Measurements from ENCODE around the gene TANC1. TPM values are rescaled to one million over a fixed set of nuclear protein-coding genes. Genes with fewer than 3 reads are reported as not detected.

TANC1 gene
- total RNA-seq, 6 donors from 2014 or later, result 41.6 to 101 (median 75.5) TPM

DNA sequence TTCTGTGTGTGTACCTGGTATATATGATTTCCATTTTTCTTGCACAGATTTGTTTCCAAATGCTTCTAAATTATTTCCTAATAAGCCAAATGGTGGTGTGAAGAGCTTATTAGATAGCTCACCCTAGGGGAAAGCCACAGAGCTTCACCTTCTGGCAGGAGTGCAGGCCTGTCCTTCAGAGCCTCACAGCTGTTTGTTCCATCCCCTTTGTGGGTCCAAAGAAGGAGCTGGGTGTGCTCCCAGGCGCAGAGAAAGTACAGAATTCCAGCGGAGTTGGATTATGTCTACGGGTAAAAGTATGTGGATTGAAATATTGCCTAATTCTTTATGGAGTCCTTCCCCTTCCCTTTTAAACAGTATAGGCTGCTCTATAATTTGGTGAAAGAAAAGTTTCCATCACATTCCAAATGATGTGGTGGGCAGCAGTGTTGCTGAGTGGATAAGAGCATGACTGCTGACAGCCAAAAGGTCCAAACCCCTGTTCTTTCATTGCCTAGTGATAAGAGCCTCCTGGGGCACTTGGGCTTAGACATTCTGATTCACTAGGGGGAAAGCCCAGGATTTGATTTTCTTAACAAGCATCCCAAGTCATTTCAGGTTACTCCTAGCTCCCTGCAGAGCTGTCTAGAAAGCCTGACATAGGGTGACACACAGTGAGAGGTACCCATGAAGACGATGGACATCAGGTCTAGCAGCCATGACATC lies 231.5 kb downstream of the TANC1 start:
- no peak for DNase-seq

DNA sequence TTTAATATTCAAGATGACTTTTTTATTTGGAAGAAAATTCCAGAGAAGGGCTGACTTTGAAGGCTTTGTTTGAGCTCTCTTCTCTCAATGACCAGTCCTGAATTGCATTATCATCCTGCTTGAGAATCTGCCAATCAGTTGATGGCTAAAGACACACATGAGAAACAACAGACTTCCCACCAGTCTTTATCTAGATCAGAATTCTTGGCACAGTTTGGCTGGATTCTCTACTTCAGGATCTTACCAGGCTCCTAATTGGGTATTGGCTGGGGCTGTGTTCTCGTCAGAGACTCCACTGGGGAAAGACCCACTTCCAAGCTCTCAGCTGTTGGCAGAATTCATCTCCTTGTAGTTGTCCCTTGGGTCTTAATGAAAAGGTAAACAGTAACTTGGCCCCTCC lies 232.1 kb downstream of the TANC1 start:
- Histone ChIP-seq H3K9me3 (no peaks in the 10 kb centered on the region), H3K36me3 (peaks cover 4 to 59% (median 33%) of the 10 kb centered on the region in 4 donors), H3K27me3 (no peaks in the 10 kb centered on the region), H3K4me1 (peaks cover 11 to 31% (median 23%) of the 10 kb centered on the region in 4 donors), H3K27ac (peak overlapping the region in 2 of 4 donors; percentile 62 to 63), H3K4me3 (no peak overlapping the region)
- TF ChIP-seq EP300 (IDR thresholded peaks at IDR 0.05) (no peak), POLR2A (IDR thresholded peaks at IDR 0.05) (no peak), POLR2AphosphoS5 (IDR thresholded peaks at IDR 0.05) (no peak)
- TF ChIP-seq, protein P1, sequence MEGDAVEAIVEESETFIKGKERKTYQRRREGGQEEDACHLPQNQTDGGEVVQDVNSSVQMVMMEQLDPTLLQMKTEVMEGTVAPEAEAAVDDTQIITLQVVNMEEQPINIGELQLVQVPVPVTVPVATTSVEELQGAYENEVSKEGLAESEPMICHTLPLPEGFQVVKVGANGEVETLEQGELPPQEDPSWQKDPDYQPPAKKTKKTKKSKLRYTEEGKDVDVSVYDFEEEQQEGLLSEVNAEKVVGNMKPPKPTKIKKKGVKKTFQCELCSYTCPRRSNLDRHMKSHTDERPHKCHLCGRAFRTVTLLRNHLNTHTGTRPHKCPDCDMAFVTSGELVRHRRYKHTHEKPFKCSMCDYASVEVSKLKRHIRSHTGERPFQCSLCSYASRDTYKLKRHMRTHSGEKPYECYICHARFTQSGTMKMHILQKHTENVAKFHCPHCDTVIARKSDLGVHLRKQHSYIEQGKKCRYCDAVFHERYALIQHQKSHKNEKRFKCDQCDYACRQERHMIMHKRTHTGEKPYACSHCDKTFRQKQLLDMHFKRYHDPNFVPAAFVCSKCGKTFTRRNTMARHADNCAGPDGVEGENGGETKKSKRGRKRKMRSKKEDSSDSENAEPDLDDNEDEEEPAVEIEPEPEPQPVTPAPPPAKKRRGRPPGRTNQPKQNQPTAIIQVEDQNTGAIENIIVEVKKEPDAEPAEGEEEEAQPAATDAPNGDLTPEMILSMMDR (IDR thresholded peaks at IDR 0.05), result no peak
- 35 to 43% methylated on average over 1 of the region's 1 CpG for WGBS, 2 donors
- ATAC-seq (ENCODE audit: low FRiP score in 2 of 2), result no peak
- DNase-seq, result no peak

More for the DNA sequence above, 231.5 kb downstream of the TANC1 start:
- no peak overlapping the region for H3K4me3 ChIP-seq
- WGBS, 2 donors, result 87 to 94% methylated on average over 4 of the region's 4 CpGs
- H3K9me3 ChIP-seq, result no peaks in the 10 kb centered on the region
- H3K36me3 ChIP-seq, result peaks cover 4 to 62% (median 35%) of the 10 kb centered on the region in 4 donors
- TF ChIP-seq POLR2AphosphoS5 (IDR thresholded peaks at IDR 0.05), result no peak
- no peak for TF ChIP-seq POLR2A (IDR thresholded peaks at IDR 0.05)
- no peak for TF ChIP-seq EP300 (IDR thresholded peaks at IDR 0.05)
- TF ChIP-seq, protein P1 (IDR thresholded peaks at IDR 0.05), result no peak
- no peaks in the 10 kb centered on the region for H3K27me3 ChIP-seq
- H3K4me1 ChIP-seq, result peaks cover 11 to 31% (median 23%) of the 10 kb centered on the region in 4 donors
- peak overlapping the region in 2 of 4 donors; percentile 62 to 63 for H3K27ac ChIP-seq
- no peak for ATAC-seq (ENCODE audit: low FRiP score in 2 of 2)

DNA sequence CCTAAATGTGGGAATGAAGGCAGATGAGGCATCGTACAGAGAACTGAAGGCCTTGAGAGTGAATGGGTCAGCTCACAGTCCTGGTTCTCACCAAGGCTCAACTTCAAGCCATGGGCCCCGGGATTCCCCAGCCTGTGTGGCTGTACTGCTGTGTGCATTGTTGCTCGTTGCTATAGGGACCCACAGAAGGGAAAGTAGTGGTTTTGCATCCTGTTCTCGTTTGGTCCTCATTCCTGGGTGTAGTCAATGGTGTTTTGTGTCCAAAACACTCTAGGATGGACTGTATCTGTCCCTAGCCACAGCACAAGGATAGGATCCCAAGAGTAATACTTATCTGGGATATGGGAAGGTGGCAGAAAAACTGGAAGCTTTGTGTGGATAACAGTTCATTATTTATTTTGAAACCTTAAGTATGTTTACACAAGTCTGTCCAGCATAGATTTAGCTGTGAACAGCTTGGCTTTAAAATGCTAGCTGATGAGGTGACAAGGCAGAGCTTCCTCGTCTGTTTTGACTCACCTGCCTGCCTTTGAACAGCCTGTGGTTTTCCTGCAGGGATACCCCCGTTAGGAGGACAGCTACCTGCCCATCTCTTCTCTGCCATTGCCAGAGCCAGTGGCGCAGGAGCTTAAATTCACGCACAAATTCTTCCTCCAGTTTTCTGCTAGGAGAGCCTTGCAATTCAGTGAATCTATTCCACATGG lies 233.1 kb downstream of the TANC1 start:
- Histone ChIP-seq H3K9me3 (no peaks in the 10 kb centered on the region), H3K27me3 (no peaks in the 10 kb centered on the region), H3K36me3 (peaks cover 4 to 59% (median 28%) of the 10 kb centered on the region in 4 donors), H3K4me3 (no peak overlapping the region), H3K4me1 (peaks cover 11 to 31% (median 23%) of the 10 kb centered on the region in 4 donors), H3K27ac (peak overlapping the region; percentile 21 to 63 (median 42))
- DNase-seq (no peak), ATAC-seq (ENCODE audit: low FRiP score in 2 of 2) (no peak)
- TF ChIP-seq EP300 (IDR thresholded peaks at IDR 0.05), result no peak
- no peak for TF ChIP-seq POLR2AphosphoS5 (IDR thresholded peaks at IDR 0.05)
- no peak for TF ChIP-seq POLR2A (IDR thresholded peaks at IDR 0.05)
- TF ChIP-seq, protein P1 (IDR thresholded peaks at IDR 0.05), result no peak
- 55% methylated on average over 8 of the region's 8 CpGs for WGBS, 2 donors

DNA sequence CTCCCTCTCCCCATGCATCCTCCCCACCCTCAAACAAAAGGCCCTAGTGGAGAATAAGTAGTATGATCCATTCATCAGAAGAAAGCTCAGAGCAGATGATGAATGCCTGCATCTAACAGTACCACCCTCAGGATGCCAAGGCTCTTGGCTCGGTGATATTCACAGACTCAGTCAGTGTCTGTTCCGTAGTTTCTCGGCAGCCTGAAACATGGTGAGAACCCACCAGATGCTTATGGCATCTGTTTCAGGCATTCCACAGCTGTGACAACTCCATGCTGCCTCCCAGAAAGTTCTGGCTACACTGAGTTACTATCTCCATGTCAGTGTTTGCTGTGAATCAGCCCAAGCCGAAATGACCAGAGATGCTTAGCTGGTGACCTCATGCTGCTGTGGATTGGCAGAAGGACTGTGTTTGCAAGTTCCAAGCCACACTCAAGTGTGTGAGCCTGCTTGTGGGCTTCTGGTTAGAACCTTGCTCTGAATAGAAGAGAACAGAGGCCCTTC lies 234.2 kb downstream of the TANC1 start:
- H3K9me3 ChIP-seq, result no peaks in the 10 kb centered on the region
- WGBS, 2 donors, result 79 to 90% methylated on average over 3 to 4 of the region's 4 CpGs
- DNase-seq (peak in 1 of 2 donors; percentile 53), ATAC-seq (ENCODE audit: low FRiP score in 2 of 2) (peak; percentile 84 to 93)
- H3K4me3 ChIP-seq, result no peak overlapping the region
- no peaks in the 10 kb centered on the region for H3K27me3 ChIP-seq
- TF ChIP-seq EP300 (IDR thresholded peaks at IDR 0.05) (peak in 1 of 4 donors; percentile 32), POLR2AphosphoS5 (IDR thresholded peaks at IDR 0.05) (peak; percentile 55 to 64), POLR2A (IDR thresholded peaks at IDR 0.05) (no peak)
- TF ChIP-seq, protein P1 (IDR thresholded peaks at IDR 0.05), result no peak
- H3K27ac ChIP-seq, result peak overlapping the region in 3 of 4 donors; percentile 23 to 63 (median 62)
- H3K4me1 ChIP-seq, result peaks cover 11 to 31% (median 23%) of the 10 kb centered on the region in 4 donors
- H3K36me3 ChIP-seq, result peaks cover 0 to 50% (median 20%) of the 10 kb centered on the region in 4 donors
